ENCODE data around the gene STK39.

Gene STK39

GRCh38 chr2:167963899-167964649 lies 283.3 kb downstream of the STK39 start:
- no peaks in the 10 kb centered on the region for H4K20me1 ChIP-seq (ENCODE audit: insufficient read depth)

GRCh38 chr2:167962436-167963226 lies 284.8 kb downstream of the STK39 start:
- Histone ChIP-seq H4K20me1 (ENCODE audit: insufficient read depth) (no peaks in the 10 kb centered on the region), H2AFZ (ENCODE audit: low read depth) (no peak overlapping the region), H3K27me3 (ENCODE audit: insufficient read depth, low read depth) (no peaks in the 10 kb centered on the region), H3K4me3 (IDR thresholded peaks at IDR 0.05; ENCODE audit: insufficient read depth, low read depth, low read length) (no peak overlapping the region), H3K36me3 (ENCODE audit: insufficient read depth) (no peaks in the 10 kb centered on the region), H3K9ac (no peak overlapping the region), H3K79me2 (ENCODE audit: insufficient read depth, low read depth) (no peaks in the 10 kb centered on the region), H3K4me1 (ENCODE audit: low read depth, poor library complexity, severe bottlenecking) (no peaks in the 10 kb centered on the region), H3K27ac (no peak overlapping the region), H3K4me2 (no peak overlapping the region)
- TF ChIP-seq CTCF (conservative IDR thresholded peaks at IDR 0.05; ENCODE audit: low read depth, low read length) = no peak

More at GRCh38 chr2:167963899-167964649, 283.3 kb downstream of the STK39 start:
- no peak for TF ChIP-seq CTCF (conservative IDR thresholded peaks at IDR 0.05; ENCODE audit: low read depth, low read length)
- H3K4me2 ChIP-seq = no peak overlapping the region
- H3K27me3 ChIP-seq (ENCODE audit: insufficient read depth, low read depth) = no peaks in the 10 kb centered on the region
- no peaks in the 10 kb centered on the region for H3K79me2 ChIP-seq (ENCODE audit: insufficient read depth, low read depth)
- H2AFZ ChIP-seq (ENCODE audit: low read depth) = no peak overlapping the region
- no peak overlapping the region for H3K4me3 ChIP-seq (IDR thresholded peaks at IDR 0.05; ENCODE audit: insufficient read depth, low read depth, low read length)
- no peak overlapping the region for H3K9ac ChIP-seq
- no peaks in the 10 kb centered on the region for H3K4me1 ChIP-seq (ENCODE audit: low read depth, poor library complexity, severe bottlenecking)
- no peaks in the 10 kb centered on the region for H3K36me3 ChIP-seq (ENCODE audit: insufficient read depth)
- H3K27ac ChIP-seq = no peak overlapping the region

- Histone ChIP-seq H3K4me1 (ENCODE audit: low read depth, poor library complexity, severe bottlenecking) (no peaks in the 10 kb centered on the region), H3K4me2 (no peak overlapping the region)
Measured at GRCh38 chr2:167961536-167962048, 285.8 kb downstream of the STK39 start.

More at GRCh38 chr2:167961536-167962048, 285.8 kb downstream of the STK39 start:
- Histone ChIP-seq H3K9ac (no peak overlapping the region), H3K79me2 (ENCODE audit: insufficient read depth, low read depth) (no peaks in the 10 kb centered on the region), H3K36me3 (ENCODE audit: insufficient read depth) (no peaks in the 10 kb centered on the region), H3K27ac (no peak overlapping the region), H2AFZ (ENCODE audit: low read depth) (no peak overlapping the region), H3K4me3 (IDR thresholded peaks at IDR 0.05; ENCODE audit: insufficient read depth, low read depth, low read length) (no peak overlapping the region), H4K20me1 (ENCODE audit: insufficient read depth) (no peaks in the 10 kb centered on the region), H3K27me3 (ENCODE audit: insufficient read depth, low read depth) (no peaks in the 10 kb centered on the region)
- TF ChIP-seq CTCF (conservative IDR thresholded peaks at IDR 0.05; ENCODE audit: low read depth, low read length) = no peak

All from KMS-11 (cell line).